Subcutaneous adipose tissue (tissue), 4 donors: Measurements from ENCODE around the gene BSND. TPM values are rescaled to one million over a fixed set of nuclear protein-coding genes. Genes with fewer than 3 reads are reported as not detected.

Experiments
- total RNA-seq, 4 donors: library from RNA; depleted of rRNA; stranded (reverse); fragments of >200 nt; gene quantifications; one replicate each; pipeline ENCODE4 v1.1.0, GENCODE V29; 2016
- TF ChIP-seq, protein P1 (sequence below): fragments of 450-650 bp; IDR thresholded peaks from one replicate; pipeline ENCODE4 v1.5.1; 2016; ENCODE audit warnings: low read depth, mild to moderate bottlenecking, control low read depth, antibody characterized with exemption, moderate library complexity

The BSND gene
- total RNA-seq, 4 donors from 2014 or later = not detected

- TF ChIP-seq, protein P1, sequence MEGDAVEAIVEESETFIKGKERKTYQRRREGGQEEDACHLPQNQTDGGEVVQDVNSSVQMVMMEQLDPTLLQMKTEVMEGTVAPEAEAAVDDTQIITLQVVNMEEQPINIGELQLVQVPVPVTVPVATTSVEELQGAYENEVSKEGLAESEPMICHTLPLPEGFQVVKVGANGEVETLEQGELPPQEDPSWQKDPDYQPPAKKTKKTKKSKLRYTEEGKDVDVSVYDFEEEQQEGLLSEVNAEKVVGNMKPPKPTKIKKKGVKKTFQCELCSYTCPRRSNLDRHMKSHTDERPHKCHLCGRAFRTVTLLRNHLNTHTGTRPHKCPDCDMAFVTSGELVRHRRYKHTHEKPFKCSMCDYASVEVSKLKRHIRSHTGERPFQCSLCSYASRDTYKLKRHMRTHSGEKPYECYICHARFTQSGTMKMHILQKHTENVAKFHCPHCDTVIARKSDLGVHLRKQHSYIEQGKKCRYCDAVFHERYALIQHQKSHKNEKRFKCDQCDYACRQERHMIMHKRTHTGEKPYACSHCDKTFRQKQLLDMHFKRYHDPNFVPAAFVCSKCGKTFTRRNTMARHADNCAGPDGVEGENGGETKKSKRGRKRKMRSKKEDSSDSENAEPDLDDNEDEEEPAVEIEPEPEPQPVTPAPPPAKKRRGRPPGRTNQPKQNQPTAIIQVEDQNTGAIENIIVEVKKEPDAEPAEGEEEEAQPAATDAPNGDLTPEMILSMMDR = no peak
These were observed 9.8 kb upstream of the BSND start for GRCh38 chr1:54988975-54989374.

- TF ChIP-seq, protein P1 = no peak
These were observed 9.3 kb upstream of the BSND start for GRCh38 chr1:54989473-54989872.

DNA sequence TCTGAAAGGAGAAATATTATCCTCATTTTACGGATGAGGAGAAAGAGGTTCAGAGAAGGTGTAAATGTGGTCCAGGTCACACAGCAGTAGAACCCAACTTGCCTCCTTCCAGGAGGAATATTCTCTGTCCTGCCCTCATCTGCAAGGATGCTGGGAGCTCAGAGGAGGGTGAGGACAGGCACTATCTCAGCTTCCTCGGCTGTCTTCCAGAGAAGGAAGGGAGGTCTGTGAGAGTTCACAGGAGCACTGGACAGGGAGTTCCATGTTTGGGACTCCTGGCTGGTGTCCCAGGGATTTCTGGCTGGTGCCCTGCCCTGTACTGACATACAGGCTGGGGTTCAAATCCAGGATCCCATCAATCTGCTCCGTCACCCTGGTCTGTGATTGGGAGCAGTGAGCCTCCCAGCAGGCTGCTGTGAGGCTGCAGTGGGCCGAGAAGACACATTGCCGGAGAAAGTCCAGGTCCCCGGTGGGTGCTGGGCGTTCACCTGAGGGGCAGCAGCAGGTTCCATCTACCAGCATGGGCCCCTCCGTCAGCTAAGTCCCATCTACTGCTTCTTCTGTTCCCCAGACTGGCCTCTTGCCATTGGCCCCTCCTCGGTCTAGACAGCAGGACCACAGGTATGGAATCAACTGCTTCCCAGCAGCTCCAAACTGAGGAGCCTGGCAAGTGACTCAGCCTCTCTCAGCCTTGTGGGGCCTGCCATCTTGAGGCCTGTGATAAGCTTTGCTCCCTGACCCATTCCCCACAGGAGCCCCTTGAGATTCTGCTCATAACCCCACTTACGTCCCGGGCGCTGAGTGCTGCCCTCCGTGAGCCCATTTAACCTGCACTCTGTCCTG lies 8.5 kb upstream of the BSND start:
- TF ChIP-seq, protein P1 = no peak

- TF ChIP-seq, protein P1 = no peak
These were observed 7.8 kb upstream of the BSND start for GRCh38 chr1:54990916-54991315.

GRCh38 chr1:54991939-54992338 lies 6.8 kb upstream of the BSND start:
- TF ChIP-seq, protein P1 = no peak

DNA sequence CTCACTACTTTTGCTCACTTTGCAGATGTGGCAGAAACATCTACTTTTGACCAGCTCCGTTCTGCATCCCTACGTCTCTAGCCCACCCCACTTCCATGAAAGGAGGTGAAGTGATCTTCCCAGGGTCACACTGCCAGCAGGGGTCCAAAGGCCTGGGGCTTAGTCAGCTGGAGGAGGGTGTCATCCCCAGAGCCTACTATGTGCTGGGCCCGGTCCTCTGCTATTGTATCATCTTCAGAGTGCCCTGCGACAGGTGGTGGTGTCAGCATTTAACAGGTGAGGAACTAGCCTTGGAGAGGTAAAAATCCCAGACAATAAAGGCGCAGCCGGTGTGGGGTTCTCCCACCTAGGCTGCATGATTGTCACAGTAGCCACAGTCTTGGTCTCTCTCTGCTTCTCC lies 5.6 kb upstream of the BSND start:
- TF ChIP-seq, protein P1 = no peak

DNA sequence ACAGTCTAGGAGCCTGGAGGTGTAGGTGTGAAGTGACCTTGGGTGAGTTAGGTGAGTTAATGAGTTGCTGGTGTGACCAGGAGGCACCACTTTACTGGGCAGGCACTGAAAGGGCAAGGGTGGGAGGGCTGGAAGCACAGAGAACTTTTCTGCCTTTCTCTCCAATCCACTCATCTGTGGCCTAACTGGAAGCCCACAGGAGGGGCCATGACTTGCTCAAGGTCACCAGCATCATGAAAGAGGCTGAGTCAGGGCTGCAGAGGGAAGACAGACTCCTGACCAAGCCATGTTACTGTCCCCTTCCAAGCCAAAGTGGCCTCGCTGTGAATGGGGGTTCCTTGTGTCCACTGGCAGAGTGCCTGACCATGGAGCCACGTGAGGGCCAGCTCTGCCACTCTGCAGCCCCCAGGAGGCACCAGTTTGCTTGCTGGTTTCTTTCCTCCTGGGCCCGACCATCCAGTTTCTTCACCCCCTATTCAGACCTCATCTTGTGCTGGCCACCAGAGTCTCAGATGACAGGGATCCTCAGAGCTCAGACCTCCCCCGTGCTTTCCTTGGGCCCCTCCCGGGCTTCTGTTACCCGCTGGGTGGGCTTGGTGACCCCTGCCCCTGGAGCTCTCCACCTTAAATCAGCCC lies 4.3 kb upstream of the BSND start:
- TF ChIP-seq, protein P1 = no peak
